Stimulated activated CD4-positive, alpha-beta T cell treated with anti-CD3 and anti-CD28 coated beads, Interleukin-1b, Interleukin-23, amount 100 ng/mL, for 1 hour (primary cell): ENCODE measurements around the gene PRKCQ.
"Not testable (repeated sequence)": the region's sequence is repeated elsewhere in the genome, so short reads cannot be mapped to it uniquely, and the experiment has no call there.

Experiments used
- DNase-seq, 2 donors: peaks; one replicate each; pipeline ENCODE4 v3.0.0-alpha.2; 2020; ENCODE audit warnings: low read depth in 2 of 2

The PRKCQ gene

GRCh38 chr10:6492896-6493295 lies 87.2 kb downstream of the PRKCQ start:
- no peak for DNase-seq

GRCh38 chr10:6491841-6492609 lies 88.1 kb downstream of the PRKCQ start:
- no peak for DNase-seq

- DNase-seq = no peak
Observed at GRCh38 chr10:6490614-6491013, 89.5 kb downstream of the PRKCQ start.

- no peak for DNase-seq
Observed at GRCh38 chr10:6487920-6488319, 92.2 kb downstream of the PRKCQ start.

GRCh38 chr10:6486309-6486708 lies 93.8 kb downstream of the PRKCQ start:
- no peak for DNase-seq

- no peak for DNase-seq
Observed at GRCh38 chr10:6482737-6483357, 97.2 kb downstream of the PRKCQ start.

- DNase-seq = no peak
Observed at GRCh38 chr10:6478722-6479121, 101.4 kb downstream of the PRKCQ start.

- no peak for DNase-seq
Observed at GRCh38 chr10:6476989-6477388, 103.1 kb downstream of the PRKCQ start.

GRCh38 chr10:6474871-6475270 lies 105.2 kb downstream of the PRKCQ start:
- no peak for DNase-seq

GRCh38 chr10:6473901-6474370 lies 106.1 kb downstream of the PRKCQ start:
- DNase-seq = no peak

GRCh38 chr10:6473430-6473829 lies 106.6 kb downstream of the PRKCQ start:
- DNase-seq = peak in 1 of 2 donors; percentile 7

GRCh38 chr10:6472710-6473005 lies 107.4 kb downstream of the PRKCQ start:
- not testable (repeated sequence) for DNase-seq

- no peak for DNase-seq
Observed at GRCh38 chr10:6470894-6471618, 109.0 kb downstream of the PRKCQ start.

- DNase-seq = no peak
Observed at GRCh38 chr10:6469661-6470060, 110.4 kb downstream of the PRKCQ start.

GRCh38 chr10:6465854-6466601 lies 114.0 kb downstream of the PRKCQ start:
- no peak for DNase-seq

GRCh38 chr10:6465437-6465836 lies 114.6 kb downstream of the PRKCQ start:
- no peak for DNase-seq

GRCh38 chr10:6464862-6465430 lies 115.1 kb downstream of the PRKCQ start:
- DNase-seq = no peak

GRCh38 chr10:6463366-6463765 lies 116.7 kb downstream of the PRKCQ start:
- no peak for DNase-seq

GRCh38 chr10:6461961-6462360 lies 118.1 kb downstream of the PRKCQ start:
- no peak for DNase-seq

GRCh38 chr10:6460861-6461409 lies 119.1 kb downstream of the PRKCQ start:
- DNase-seq = no peak

- DNase-seq = no peak
Observed at GRCh38 chr10:6458814-6459213, 121.3 kb downstream of the PRKCQ start.

GRCh38 chr10:6457376-6457775 lies 122.7 kb downstream of the PRKCQ start:
- no peak for DNase-seq
